GM23338 (cell line): Measurements from ENCODE around the gene FBXO47. TPM values are rescaled to one million over a fixed set of nuclear protein-coding genes. Genes with fewer than 3 reads are reported as not detected.

Experiments
- ATAC-seq: fragments of 200-7000 bp; cut with Tn5 transposase; 3 replicates; pipeline ENCODE4 v1.9.1; 2020
- DNase-seq: peaks from one replicate; pipeline ENCODE4 v3.0.0-alpha.2; 2015; ENCODE audit warnings: low spot score
- H2AFZ ChIP-seq: fragments of 200-600 bp; sonication (generic); 2 replicates; pipeline ENCODE4 v1.8.0; 2016; ENCODE audit warnings: antibody characterized with exemption, mild to moderate bottlenecking, moderate library complexity
- H3F3A ChIP-seq: fragments of 200-600 bp; sonication (generic); replicated peaks from 2 replicates; pipeline ENCODE4 v1.8.0; 2017; ENCODE audit warnings: antibody characterized with exemption, mixed run types, low read depth
- H3K27ac ChIP-seq: fragments of 200-600 bp; sonication (generic); 2 replicates; pipeline ENCODE4 v1.6.1; 2016; ENCODE audit warnings: low read depth
- H3K27me3 ChIP-seq: fragments of 200-600 bp; sonication (generic); 2 replicates; pipeline ENCODE4 v1.8.0; 2016; ENCODE audit warnings: mild to moderate bottlenecking, mixed run types, moderate library complexity; ENCODE audit not compliant: insufficient read depth
- H3K36me3 ChIP-seq: fragments of 200-600 bp; sonication (generic); 2 replicates; pipeline ENCODE4 v1.8.0; 2016; ENCODE audit warnings: mild to moderate bottlenecking; ENCODE audit not compliant: insufficient read depth
- H3K4me1 ChIP-seq: fragments of 200-600 bp; sonication (generic); 2 replicates; pipeline ENCODE4 v1.8.0; 2016; ENCODE audit warnings: mild to moderate bottlenecking, moderate library complexity; ENCODE audit not compliant: insufficient read depth
- H3K4me2 ChIP-seq: fragments of 200-600 bp; sonication (generic); 2 replicates; pipeline ENCODE4 v1.7.1; 2017; ENCODE audit warnings: mixed run types
- H3K4me3 ChIP-seq: fragments of 200-600 bp; sonication (generic); 2 replicates; pipeline ENCODE4 v1.6.1; 2016; ENCODE audit warnings: mixed run types
- H3K79me2 ChIP-seq: fragments of 200-600 bp; sonication (generic); replicated peaks from 2 replicates; pipeline ENCODE4 v1.8.0; 2017; ENCODE audit warnings: mild to moderate bottlenecking; ENCODE audit not compliant: insufficient read depth
- H3K9me2 ChIP-seq: fragments of 200-600 bp; sonication (generic); 2 replicates; pipeline ENCODE4 v1.8.0; 2017; ENCODE audit not compliant: insufficient read depth
- H4K20me1 ChIP-seq: fragments of 200-600 bp; sonication (generic); replicated peaks from 2 replicates; pipeline ENCODE4 v1.8.0; 2017; ENCODE audit warnings: mild to moderate bottlenecking; ENCODE audit not compliant: insufficient read depth
- H3K27ac Mint-ChIP-seq: 2 replicates; pipeline ENCODE4 v1.8.0; 2020; ENCODE audit warnings: inconsistent platforms, mild to moderate bottlenecking, moderate library complexity, mixed read lengths
- H3K27me3 Mint-ChIP-seq: 3 replicates; pipeline ENCODE4 v1.8.0; 2022; ENCODE audit warnings: low read depth, mild to moderate bottlenecking, moderate library complexity, mixed read lengths, inconsistent platforms; ENCODE audit not compliant: insufficient read depth, poor library complexity
- H3K36me3 Mint-ChIP-seq: 3 replicates; pipeline ENCODE4 v1.8.0; 2021; ENCODE audit warnings: low read depth, mild to moderate bottlenecking, inconsistent platforms, moderate library complexity, mixed read lengths
- H3K4me1 Mint-ChIP-seq: 3 replicates; pipeline ENCODE4 v1.8.0; 2020; ENCODE audit warnings: mild to moderate bottlenecking, inconsistent platforms, mixed read lengths
- H3K4me3 Mint-ChIP-seq: 3 replicates; pipeline ENCODE4 v1.8.0; 2021; ENCODE audit warnings: moderate library complexity, mild to moderate bottlenecking, inconsistent platforms, mixed read lengths
- H3K9me3 Mint-ChIP-seq: 3 replicates; pipeline ENCODE4 v1.8.0; 2020; ENCODE audit warnings: moderate library complexity, mild to moderate bottlenecking, inconsistent platforms, mixed read lengths
- ETS1 ChIP-seq: IDR thresholded peaks from 2 replicates; pipeline ENCODE4 v1.6.1; 2016; ENCODE audit warnings: antibody characterized with exemption
- JUNB ChIP-seq: IDR thresholded peaks from one replicate; pipeline ENCODE4 v1.6.1; 2016; ENCODE audit warnings: antibody characterized with exemption; ENCODE audit not compliant: unreplicated experiment
- STAT1 ChIP-seq: IDR thresholded peaks from one replicate; pipeline ENCODE4 v1.6.1; 2016; ENCODE audit warnings: antibody characterized with exemption; ENCODE audit not compliant: unreplicated experiment
- ZNF114 ChIP-seq: fragments of 250-450 bp; sonication (Bioruptor Pico); IDR thresholded peaks from 2 replicates; pipeline ENCODE4 v1.5.0; 2020; ENCODE audit warnings: mild to moderate bottlenecking, moderate library complexity
- ZNF462 ChIP-seq: fragments of 250-450 bp; sonication (Bioruptor Pico); IDR thresholded peaks from 2 replicates; pipeline ENCODE4 v1.5.0; 2020; ENCODE audit warnings: mild to moderate bottlenecking, moderate library complexity
- polyA plus RNA-seq: library from polyadenylated mRNA; unstranded; fragments of >200 nt; fragmentation: Nextera tagmentation; extraction: Ambion mirVana; gene quantifications from 2 replicates; pipeline ENCODE4 v1.2.1, GENCODE V29; 2016
- total RNA-seq: library from RNA; depleted of rRNA; stranded (reverse); fragments of >200 nt; shearing (Covaris generic); gene quantifications from 2 replicates; pipeline ENCODE4 v1.2.3, GENCODE V29; 2014

FBXO47 gene
- total and polyA plus RNA-seq, 2 experiments from 2014 or later = not detected

- Histone ChIP-seq H2AFZ (no peak overlapping the region), H3K4me3 (no peak overlapping the region), H3K79me2 (peaks cover 25% of the 10 kb centered on the region), H3F3A (0 out of 2 replicates have a peak, but pooled peaks cover 14% of the 10 kb centered on the region), H3K4me2 (0 out of 2 replicates have a peak overlapping the region, but pooled peaks have one; percentile 38), H4K20me1 (peaks cover 20% of the 10 kb centered on the region), H3K36me3 (no peaks in the 10 kb centered on the region), H3K4me1 (peaks cover 23% of the 10 kb centered on the region; the same call in 1 of the 2 replicates), H3K9me2 (no peaks in the 10 kb centered on the region), H3K27ac (peak overlapping the region; percentile 72; the same call in 1 of the 2 replicates), H3K27me3 (no peaks in the 10 kb centered on the region)
- peak; percentile 53 for DNase-seq
- no peaks in the 10 kb centered on the region for H3K9me3 Mint-ChIP-seq
- no peak for TF ChIP-seq ETS1
- H3K27me3 Mint-ChIP-seq = peaks cover 4% of the 10 kb centered on the region
- ATAC-seq = no peak; the same call in 2 of the 3 replicates
- no peak overlapping the region; the same call in 2 of the 3 replicates for H3K4me3 Mint-ChIP-seq
- H3K4me1 Mint-ChIP-seq = peaks cover 31% of the 10 kb centered on the region
- H3K27ac Mint-ChIP-seq = peak overlapping the region; percentile 90
- H3K36me3 Mint-ChIP-seq = peaks cover 50% of the 10 kb centered on the region
Observed at GRCh38 chr17:38900978-38901656, 66.1 kb downstream of the FBXO47 start.

GRCh38 chr17:38899421-38899820 lies 67.8 kb downstream of the FBXO47 start:
- Histone ChIP-seq H3K4me2 (no peak overlapping the region), H3K79me2 (peaks cover 15% of the 10 kb centered on the region; the same call in 1 of the 2 replicates), H3F3A (0 out of 2 replicates have a peak, but pooled peaks cover 14% of the 10 kb centered on the region), H3K9me2 (no peaks in the 10 kb centered on the region), H3K4me3 (no peak overlapping the region), H3K4me1 (peaks cover 27% of the 10 kb centered on the region), H3K27ac (no peak overlapping the region), H3K36me3 (no peaks in the 10 kb centered on the region), H3K27me3 (no peaks in the 10 kb centered on the region), H2AFZ (no peak overlapping the region), H4K20me1 (peaks cover 10% of the 10 kb centered on the region; the same call in 1 of the 2 replicates)
- H3K4me1 Mint-ChIP-seq = peaks cover 34% of the 10 kb centered on the region
- H3K27me3 Mint-ChIP-seq = peaks cover 4% of the 10 kb centered on the region
- DNase-seq (no peak), ATAC-seq (no peak)
- peak overlapping the region; percentile 82 for H3K27ac Mint-ChIP-seq
- H3K4me3 Mint-ChIP-seq = no peak overlapping the region
- no peak for TF ChIP-seq JUNB
- no peak for TF ChIP-seq ZNF462 (CRISPR knock-in tag)
- no peak for TF ChIP-seq ZNF114 (CRISPR knock-in tag)
- TF ChIP-seq STAT1 = no peak
- H3K36me3 Mint-ChIP-seq = peaks cover 44% of the 10 kb centered on the region
- H3K9me3 Mint-ChIP-seq = no peaks in the 10 kb centered on the region
